HG03175 (cell line): ENCODE results near the gene TTPAL.

Experiments used
- ATAC-seq: cut with Tn5 transposase; IDR thresholded peaks from one replicate; pipeline ENCODE4 v1.9.1; 2021; ENCODE audit warnings: mild to moderate bottlenecking, moderate library complexity; ENCODE audit not compliant: unreplicated experiment

TTPAL gene, protein sequence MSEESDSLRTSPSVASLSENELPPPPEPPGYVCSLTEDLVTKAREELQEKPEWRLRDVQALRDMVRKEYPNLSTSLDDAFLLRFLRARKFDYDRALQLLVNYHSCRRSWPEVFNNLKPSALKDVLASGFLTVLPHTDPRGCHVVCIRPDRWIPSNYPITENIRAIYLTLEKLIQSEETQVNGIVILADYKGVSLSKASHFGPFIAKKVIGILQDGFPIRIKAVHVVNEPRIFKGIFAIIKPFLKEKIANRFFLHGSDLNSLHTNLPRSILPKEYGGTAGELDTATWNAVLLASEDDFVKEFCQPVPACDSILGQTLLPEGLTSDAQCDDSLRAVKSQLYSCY

GRCh38 chr20:44475694-44476560 is at the start of gene TTPAL:
TTPAL (plus strand) TSS chr20:44475874; CDS start chr20:44480000, 4,126 bp downstream.
- peak; percentile 95 for ATAC-seq

GRCh38 chr20:44425923-44426322 is 49.8 kb upstream of the TTPAL start:
- no peak for ATAC-seq

GRCh38 chr20:44426879-44427790 is 48.5 kb upstream of the TTPAL start:
- no peak for ATAC-seq

- no peak for ATAC-seq
Measured at GRCh38 chr20:44427804-44428173, 47.9 kb upstream of the TTPAL start.

DNA sequence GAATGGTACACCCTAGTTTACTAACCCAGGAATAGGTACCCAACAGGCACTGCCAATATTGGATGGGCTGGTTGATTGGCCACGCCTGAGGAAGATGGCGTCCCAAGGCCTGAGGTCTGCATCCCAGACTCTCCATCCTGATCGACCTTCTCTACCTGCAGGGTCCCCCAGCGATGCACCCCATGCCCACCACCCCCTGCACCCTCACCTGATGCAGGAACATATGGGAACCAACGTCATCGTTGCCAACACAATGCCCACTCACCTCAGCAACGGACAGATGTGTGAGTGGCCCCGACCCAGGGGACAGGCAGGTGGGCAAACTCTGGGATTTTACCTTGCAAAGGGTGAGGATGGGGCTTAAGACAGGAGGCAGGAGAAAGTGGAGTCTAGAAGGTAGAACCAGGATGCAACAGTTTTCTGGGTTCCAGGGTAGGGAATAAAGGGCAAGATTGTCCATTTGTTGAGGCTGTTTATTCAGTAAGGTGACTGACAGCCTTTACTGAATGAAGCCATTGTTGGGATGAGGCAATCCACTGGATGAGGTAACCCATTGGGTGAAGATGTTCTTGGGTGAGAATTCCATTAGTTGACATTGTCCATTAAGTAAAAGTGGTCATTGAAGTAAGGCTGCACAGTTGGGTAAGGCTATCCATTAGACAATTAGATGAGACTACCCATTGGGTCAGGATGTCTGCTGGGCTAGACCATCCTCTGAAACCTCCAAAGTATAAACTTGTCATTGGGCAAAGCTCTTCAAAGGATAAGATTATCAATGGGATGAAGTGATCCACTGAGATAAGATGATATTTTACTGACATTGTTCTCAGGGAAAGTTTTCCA is 47.3 kb upstream of the TTPAL start:
- no peak for ATAC-seq

DNA sequence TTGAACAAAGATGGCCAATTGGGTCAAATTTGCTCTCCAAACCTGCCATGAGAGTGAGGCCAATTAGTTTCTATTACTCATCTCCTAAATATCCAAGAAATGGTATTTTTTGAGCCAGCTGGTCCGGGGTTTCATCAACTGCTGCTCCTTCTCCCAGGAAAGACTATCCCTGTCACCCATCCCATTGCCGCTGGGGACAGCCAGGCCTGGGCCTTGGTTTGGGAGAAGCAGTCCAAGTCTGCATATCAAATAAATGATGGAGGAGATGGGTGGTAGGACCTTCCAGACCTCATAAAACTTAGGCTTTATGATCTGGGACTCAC is 46.7 kb upstream of the TTPAL start:
- no peak for ATAC-seq

- ATAC-seq: no peak
Measured at GRCh38 chr20:44429419-44430269, 46.0 kb upstream of the TTPAL start.

DNA sequence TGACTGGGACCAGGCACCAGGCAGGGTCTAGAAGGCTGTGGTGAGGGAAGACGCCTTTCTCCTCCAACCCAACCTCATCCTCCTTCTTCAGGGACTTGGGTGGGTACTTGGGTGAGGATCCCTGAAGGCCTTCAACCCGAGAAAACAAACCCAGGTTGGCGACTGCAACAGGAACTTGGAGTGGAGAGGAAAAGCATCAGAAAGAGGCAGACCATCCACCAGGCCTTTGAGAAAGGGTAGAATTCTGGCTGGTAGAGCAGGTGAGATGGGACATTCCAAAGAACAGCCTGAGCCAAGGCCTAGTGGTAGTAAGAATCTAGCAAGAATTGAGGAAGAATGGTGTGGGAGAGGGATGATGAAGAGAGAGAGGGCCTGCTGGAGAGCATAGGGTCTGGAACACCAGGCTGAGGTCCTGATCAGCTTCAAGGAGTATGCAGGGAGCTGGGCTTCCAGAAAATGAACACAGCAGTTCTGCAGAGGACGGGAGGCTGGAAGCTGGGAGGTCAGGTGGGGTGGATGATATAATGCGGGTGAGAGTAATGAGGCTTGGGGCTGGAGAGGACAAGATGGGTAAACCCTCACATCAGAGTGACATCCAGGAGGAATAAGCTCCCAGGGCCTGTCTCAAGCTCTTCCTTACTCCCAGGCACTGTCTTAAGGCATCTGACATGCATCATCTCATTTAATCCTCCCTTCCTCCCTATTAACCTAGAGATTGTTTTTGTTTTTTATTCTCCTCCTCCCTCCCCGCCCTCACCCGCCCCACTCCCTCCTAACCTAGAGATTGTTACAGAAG is 45.2 kb upstream of the TTPAL start:
- no peak for ATAC-seq

- ATAC-seq: no peak
Measured at GRCh38 chr20:44431118-44431501, 44.6 kb upstream of the TTPAL start.

DNA sequence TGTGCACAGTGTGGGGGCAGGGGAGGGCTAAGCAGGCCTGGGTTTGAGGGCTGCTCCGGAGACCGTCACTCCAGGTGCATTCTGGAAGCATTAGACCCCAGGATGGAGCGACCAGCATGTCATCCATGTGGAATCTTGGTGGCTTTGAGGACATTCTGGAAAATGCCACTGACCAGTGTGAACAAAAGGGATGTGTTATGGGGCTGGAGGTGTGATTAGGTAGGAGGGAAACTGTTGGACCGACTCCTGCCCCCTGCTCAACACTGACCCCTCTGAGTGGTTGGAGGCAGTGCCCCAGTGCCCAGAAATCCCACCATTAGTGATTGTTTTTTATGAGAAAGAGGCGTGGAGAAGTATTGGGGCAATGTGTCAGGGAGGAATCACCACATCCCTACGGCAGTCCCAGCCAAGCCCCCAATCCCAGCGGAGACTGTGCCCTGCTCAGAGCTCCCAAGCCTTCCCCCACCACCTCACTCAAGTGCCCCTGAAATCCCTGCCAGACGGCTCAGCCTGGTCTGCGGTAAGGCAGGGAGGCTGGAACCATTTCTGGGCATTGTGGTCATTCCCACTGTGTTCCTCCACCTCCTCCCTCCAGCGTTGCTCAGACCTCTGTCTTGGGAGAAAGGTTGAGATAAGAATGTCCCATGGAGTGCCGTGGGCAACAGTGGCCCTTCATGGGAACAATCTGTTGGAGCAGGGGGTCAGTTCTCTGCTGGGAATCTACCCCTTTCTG is 44.0 kb upstream of the TTPAL start:
- no peak for ATAC-seq

DNA sequence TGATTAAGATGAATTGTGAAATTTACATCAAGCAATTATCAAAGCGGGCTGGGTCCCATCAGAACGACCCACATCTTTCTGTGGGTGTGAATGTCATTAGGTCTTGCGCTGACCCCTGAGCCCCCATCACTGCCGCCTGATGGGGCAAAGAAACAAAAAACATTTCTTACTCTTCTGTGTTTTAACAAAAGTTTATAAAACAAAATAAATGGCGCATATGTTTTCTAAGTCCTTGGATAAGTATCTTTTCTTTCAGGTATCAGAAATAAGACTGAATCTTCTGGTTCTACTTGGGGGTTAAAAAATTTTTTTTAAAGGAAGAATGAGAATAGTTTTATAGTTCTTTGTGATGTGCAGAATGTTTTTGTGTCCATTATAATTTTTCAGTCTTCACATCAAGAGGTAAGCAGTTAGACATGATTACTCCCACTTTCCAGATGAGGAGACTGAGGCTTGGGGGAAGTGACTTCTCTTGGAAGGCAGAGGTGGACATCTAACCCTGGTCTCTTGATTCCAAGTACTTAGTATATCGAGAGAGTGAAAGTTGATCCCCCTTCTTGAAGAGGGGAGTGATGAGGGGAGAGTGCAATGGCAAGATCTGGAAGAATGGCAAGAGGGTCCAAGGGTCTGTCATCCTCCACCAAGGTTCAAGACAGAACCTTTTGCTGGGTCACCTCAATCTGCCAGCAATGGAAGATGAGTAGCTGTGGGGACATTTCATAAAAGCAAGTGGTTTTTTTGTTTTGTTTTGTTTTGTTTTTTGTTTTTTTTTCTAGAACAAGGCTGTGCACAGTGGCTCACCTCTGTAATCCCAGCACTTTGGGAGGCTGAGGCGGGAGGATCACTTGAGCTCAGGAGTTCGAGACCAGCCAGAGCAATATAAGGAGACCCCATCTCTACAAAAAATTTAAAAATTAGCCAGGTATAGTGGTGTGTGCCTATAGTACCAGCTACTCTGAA is 42.8 kb upstream of the TTPAL start:
- no peak for ATAC-seq

- no peak for ATAC-seq
Measured at GRCh38 chr20:44433751-44434538, 41.7 kb upstream of the TTPAL start.

- ATAC-seq: no peak
Measured at GRCh38 chr20:44435630-44436335, 39.9 kb upstream of the TTPAL start.

- no peak for ATAC-seq
Measured at GRCh38 chr20:44436393-44436792, 39.3 kb upstream of the TTPAL start.

- no peak for ATAC-seq
Measured at GRCh38 chr20:44437497-44437896, 38.2 kb upstream of the TTPAL start.
